PFSK-1 (cell line): ENCODE results near the gene CYP27A1.

Experiments used
- FOXP2 ChIP-seq: optimal IDR thresholded peaks from 2 replicates; pipeline ENCODE3; 2011; ENCODE audit warnings: borderline replicate concordance, control low read depth, inconsistent platforms; ENCODE audit not compliant: insufficient read depth; ENCODE audit errors: extremely low read length, extremely low read depth
- POLR2AphosphoS5 ChIP-seq: IDR thresholded peaks from 2 replicates; pipeline ENCODE4 v1.6.1; 2012; ENCODE audit warnings: low read depth, mild to moderate bottlenecking, control low read depth, low read length, moderate library complexity
- REST ChIP-seq, 2 experiments: IDR thresholded peaks; 2 replicates each; pipeline versions ENCODE4 v1.6.1 to v1.8.0; 2011 to 2012; ENCODE audit warnings: low read depth in 2 of 2, low read length in 2 of 2, control low read depth in 1 of 2, inconsistent platforms in 1 of 2, mild to moderate bottlenecking in 1 of 2, moderate library complexity in 1 of 2; ENCODE audit not compliant: insufficient read depth in 1 of 2
- SIN3A ChIP-seq: IDR thresholded peaks from 2 replicates; pipeline ENCODE4 v1.6.1; 2012; ENCODE audit warnings: mild to moderate bottlenecking, low read length, moderate library complexity, borderline replicate concordance; ENCODE audit not compliant: insufficient read depth
- TAF1 ChIP-seq: IDR thresholded peaks from 2 replicates; pipeline ENCODE4 v1.6.1; 2012; ENCODE audit warnings: low read length, control low read depth, borderline replicate concordance; ENCODE audit not compliant: insufficient read depth

- TF ChIP-seq REST (IDR thresholded peaks at IDR 0.05; ENCODE audit: insufficient read depth in 1 of 2, low read depth in 2 of 2, low read length in 2 of 2) (no peak), TAF1 (no peak), SIN3A (no peak), POLR2AphosphoS5 (no peak), FOXP2 (no peak)
Measured at GRCh38 chr2:218748741-218749441, 33.1 kb upstream of the CYP27A1 start.
